ENCODE results near the gene PPFIBP2. TPM values are rescaled to one million over a fixed set of nuclear protein-coding genes. Genes with fewer than 3 reads are reported as not detected.

The PPFIBP2 gene
- total RNA-seq, 1 donor from 2014 or later = 24.1 TPM

GRCh38 chr11:7688238-7688826 is 174.5 kb downstream of the PPFIBP2 start:
- intact Hi-C loops (cut with DNase I) = no loop called here
- peak in 1 of 2 donors; percentile 47 for ATAC-seq

GRCh38 chr11:7689239-7689638 is 175.4 kb downstream of the PPFIBP2 start:
- no peak overlapping the region for H3K4me3 ChIP-seq
- peaks cover 12% of the 10 kb centered on the region for H3K27me3 ChIP-seq (ENCODE audit: low read depth)
- no peak for ATAC-seq
- peaks cover 2% of the 10 kb centered on the region for H3K4me1 ChIP-seq
- no peak overlapping the region for H3K27ac ChIP-seq
- DNase-seq = no peak
- no peaks in the 10 kb centered on the region for H3K9me3 ChIP-seq
- H3K36me3 ChIP-seq = no peaks in the 10 kb centered on the region
- no peak for TF ChIP-seq CTCF (IDR thresholded peaks at IDR 0.05)
- intact Hi-C loops (cut with DNase I) = no loop called here

More at GRCh38 chr11:7688238-7688826, 174.5 kb downstream of the PPFIBP2 start:
- H3K9me3 ChIP-seq = no peaks in the 10 kb centered on the region
- TF ChIP-seq CTCF (IDR thresholded peaks at IDR 0.05) = peak; percentile 72
- no peaks in the 10 kb centered on the region for H3K36me3 ChIP-seq
- DNase-seq = no peak
- H3K27me3 ChIP-seq (ENCODE audit: low read depth) = peaks cover 3% of the 10 kb centered on the region
- H3K4me1 ChIP-seq = no peaks in the 10 kb centered on the region
- no peak overlapping the region for H3K4me3 ChIP-seq
- no peak overlapping the region for H3K27ac ChIP-seq

DNA sequence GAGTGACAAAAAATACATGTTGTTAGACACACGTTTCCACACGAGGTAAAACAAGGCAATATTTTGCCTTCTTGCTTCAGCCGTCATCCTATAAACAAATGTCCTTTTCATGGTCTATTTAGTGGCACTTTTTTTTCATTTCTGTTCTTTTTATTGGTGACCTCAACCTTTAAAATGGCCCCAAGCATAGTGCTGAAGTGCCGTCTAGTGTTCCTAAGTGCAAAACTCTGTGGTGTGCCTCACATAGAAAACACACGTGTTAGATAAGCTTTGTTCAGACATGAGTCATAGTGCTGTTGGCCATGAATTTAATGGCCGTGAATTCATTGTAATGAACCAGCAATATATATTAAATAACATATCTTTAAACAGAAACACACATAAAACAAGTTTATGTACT is 176.8 kb downstream of the PPFIBP2 start:
- intact Hi-C loops (cut with DNase I) = no loop called here
- no peak for ATAC-seq

GRCh38 chr11:7691759-7692350 is 178.1 kb downstream of the PPFIBP2 start:
- no peak for TF ChIP-seq CTCF (IDR thresholded peaks at IDR 0.05)
- Histone ChIP-seq H3K9me3 (no peaks in the 10 kb centered on the region), H3K27me3 (ENCODE audit: low read depth) (peaks cover 13% of the 10 kb centered on the region), H3K36me3 (no peaks in the 10 kb centered on the region), H3K4me1 (peaks cover 5% of the 10 kb centered on the region), H3K27ac (no peak overlapping the region), H3K4me3 (no peak overlapping the region)
- ATAC-seq (no peak), DNase-seq (no peak)
- intact Hi-C loops (cut with DNase I) = no loop called here

More for the DNA sequence above, 176.8 kb downstream of the PPFIBP2 start:
- no peak for TF ChIP-seq CTCF (IDR thresholded peaks at IDR 0.05)
- Histone ChIP-seq H3K4me1 (peaks cover 5% of the 10 kb centered on the region), H3K9me3 (no peaks in the 10 kb centered on the region), H3K27me3 (ENCODE audit: low read depth) (peaks cover 13% of the 10 kb centered on the region), H3K4me3 (no peak overlapping the region), H3K36me3 (no peaks in the 10 kb centered on the region), H3K27ac (no peak overlapping the region)
- no peak for DNase-seq

DNA sequence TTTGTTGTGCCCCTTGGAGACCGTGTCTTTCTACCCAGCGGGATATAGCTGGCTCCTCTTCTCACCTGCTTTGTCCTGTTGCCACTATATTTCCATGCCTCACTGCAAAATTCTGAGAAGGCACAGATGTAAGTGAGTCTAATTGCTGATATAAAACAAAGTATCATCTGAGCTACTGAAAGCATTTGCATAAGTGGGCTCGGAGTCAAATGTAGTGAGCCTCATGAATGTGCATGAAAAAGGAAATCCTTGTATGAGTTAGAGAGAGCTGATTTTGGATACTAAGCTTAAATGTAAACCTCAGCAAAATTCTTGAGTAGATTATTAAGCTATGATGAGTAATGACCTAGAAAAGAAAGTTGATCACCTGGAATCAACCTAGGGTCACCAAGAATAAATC is 178.6 kb downstream of the PPFIBP2 start:
- no peak for DNase-seq
- Histone ChIP-seq H3K27me3 (ENCODE audit: low read depth) (peaks cover 13% of the 10 kb centered on the region), H3K27ac (no peak overlapping the region), H3K4me3 (no peak overlapping the region), H3K9me3 (no peaks in the 10 kb centered on the region), H3K4me1 (peaks cover 5% of the 10 kb centered on the region), H3K36me3 (no peaks in the 10 kb centered on the region)
- ATAC-seq = no peak
- TF ChIP-seq CTCF (IDR thresholded peaks at IDR 0.05) = no peak
- intact Hi-C loops (cut with DNase I) = no loop called here
